NCI-H2196 (cell line): Measurements from ENCODE around the gene ASCL3.
"Not testable (repeated sequence)": the region's sequence is repeated elsewhere in the genome, so short reads cannot be mapped to it uniquely, and the experiment has no call there.

Source experiments
- DNase-seq: peaks from one replicate; lab custom pipeline; 2025; ENCODE audit not compliant: unreplicated experiment; lab: John Stamatoyannopoulos, UW

ASCL3 gene, protein sequence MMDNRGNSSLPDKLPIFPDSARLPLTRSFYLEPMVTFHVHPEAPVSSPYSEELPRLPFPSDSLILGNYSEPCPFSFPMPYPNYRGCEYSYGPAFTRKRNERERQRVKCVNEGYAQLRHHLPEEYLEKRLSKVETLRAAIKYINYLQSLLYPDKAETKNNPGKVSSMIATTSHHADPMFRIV

GRCh38 chr11:8942518-8943066, at the start of gene ASCL3:
TSS of gene ASCL3 (minus strand) at chr11:8943016. CDS start at chr11:8938161, 4,855 bp downstream.
- DNase-seq: no peak

DNA sequence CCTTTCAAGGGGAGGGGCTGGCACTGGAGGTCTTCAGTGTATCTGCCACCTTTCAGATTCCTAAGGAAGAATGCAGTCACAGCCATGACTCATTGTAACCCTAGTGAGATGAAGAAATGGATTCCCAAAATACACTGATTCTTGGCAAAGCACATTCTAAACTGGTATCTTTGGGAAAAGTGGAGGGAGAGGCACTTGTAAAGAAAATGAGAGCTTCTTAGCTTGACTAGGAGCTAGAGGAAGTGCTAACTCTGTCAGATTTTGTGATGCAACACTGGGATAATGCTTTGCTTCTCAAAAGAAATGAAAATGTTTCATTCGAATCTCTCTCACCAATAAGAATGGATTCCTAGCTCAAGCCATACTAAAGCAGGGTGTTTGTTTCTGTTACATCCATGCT, 46.6 kb upstream of the ASCL3 start:
- no peak for DNase-seq

DNA sequence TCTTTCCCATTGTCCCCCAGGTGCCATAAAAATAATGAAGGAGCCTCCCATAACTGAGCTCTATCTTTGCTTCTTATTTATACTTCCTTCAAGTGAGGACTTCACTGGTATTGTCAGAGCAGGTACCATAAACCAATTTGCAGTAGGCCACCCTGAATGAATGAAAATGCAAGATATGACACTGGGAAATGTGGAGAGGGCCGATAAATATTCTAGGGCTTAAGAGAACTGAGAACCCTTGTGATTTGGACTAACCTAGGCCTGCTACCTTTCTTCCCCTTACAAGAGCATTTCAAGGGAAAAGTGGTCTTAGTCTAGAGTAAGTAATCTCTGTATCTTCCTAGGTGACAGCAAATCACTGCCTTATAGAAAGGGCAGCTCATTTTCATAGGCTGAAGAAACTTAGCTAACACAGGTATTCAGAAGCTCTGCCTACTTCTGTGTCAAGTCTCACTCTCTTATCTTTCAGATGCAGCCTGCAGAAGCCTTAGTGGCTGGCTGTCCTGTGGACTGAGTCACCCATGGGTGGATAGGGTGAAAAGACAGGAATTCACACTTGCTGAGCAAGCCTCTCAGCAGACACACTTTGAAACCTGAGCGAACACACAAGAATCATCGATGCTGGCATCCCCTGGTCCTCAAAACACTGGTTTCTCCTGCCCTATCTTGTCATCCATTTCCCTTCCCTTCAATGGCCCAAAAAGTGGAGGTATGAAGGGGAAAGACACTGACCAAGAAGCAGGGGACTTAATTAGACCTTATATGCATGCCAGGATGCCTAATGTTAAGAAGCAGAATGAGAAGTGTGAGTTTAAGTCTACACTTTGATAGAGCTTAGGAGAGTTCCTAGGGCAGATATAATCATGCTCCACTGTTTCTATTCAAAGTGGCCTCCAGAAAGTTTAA, 45.8 kb upstream of the ASCL3 start:
- DNase-seq: no peak

DNA sequence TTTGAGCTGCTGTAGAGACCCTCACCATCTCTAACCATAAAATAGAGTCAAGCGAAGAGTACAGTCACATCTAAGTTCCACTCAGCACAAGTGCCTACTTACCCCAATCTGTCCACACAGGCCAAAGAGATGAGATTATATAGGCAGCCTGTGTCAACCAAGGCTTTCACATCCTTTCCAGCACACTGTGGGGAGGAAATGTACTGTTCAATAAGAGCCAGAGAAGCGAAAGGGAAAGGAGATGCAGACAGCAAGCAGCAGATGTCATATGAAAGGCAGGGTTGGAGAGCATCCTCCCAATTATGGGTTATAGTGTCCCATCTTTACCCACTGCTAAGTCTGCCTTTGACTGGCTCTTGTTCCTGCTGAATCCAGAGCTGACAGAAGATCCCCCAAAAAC, 44.6 kb upstream of the ASCL3 start:
- no peak for DNase-seq

GRCh38 chr11:8986772-8987171, 44.0 kb upstream of the ASCL3 start:
- not testable (repeated sequence) for DNase-seq

DNA sequence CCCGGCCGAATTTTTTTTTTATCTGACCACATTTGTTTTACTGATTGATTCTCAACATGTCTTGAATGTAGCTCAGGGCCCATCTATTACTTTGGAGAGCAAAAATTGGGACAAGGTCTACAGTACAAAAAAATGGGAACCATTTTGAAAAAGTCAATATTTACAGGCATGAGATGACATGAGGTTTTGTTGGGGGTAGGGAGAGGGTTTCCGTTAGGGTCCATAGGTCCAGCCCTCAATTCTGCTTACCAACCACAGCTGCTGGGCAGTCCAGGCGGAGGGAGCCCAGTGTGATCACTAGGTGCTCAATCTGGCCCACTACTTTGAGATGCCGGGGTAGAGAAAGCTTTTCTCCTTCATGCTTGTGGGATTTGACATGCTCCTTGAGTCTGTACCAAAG, 42.6 kb upstream of the ASCL3 start:
- no peak for DNase-seq

DNA sequence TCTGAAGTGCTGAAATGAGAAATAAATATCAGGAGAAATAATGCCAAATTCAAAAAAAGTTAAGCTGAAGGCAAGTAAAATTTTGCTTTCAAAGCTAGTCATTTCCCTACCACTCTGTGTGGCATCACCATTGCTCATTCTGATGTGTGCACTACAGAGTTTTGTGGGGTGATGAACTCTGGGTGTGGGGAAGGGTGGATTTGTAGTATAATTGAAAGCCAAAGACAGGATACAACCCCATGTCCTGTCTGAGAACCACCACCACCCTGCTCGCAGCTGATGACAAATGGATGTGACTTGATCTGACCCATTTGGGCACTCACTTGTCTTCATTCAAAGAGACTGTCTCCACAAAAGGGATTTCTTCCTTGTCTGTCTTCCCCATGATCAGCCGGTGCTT, 40.7 kb upstream of the ASCL3 start:
- DNase-seq: no peak

GRCh38 chr11:8980485-8980884, 37.7 kb upstream of the ASCL3 start:
- DNase-seq: no peak

DNA sequence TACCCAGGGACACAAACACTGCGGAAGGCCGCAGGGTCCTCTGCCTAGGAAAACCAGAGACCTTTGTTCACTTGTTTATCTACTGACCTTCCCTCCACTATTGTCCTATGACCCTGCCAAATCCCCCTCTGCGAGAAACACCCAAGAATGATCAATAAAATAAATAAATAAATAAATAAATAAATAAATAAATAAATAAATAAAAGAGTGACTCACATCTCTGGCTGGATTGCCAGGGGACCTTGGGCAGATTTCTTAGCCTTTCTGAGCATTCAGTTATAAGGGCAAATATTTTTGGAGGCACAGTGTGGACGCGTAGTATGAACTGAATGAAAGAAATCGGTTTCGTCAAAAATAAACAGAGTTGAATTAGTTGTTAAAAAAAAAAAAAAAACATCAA, 36.5 kb upstream of the ASCL3 start:
- DNase-seq: not testable (repeated sequence)

DNA sequence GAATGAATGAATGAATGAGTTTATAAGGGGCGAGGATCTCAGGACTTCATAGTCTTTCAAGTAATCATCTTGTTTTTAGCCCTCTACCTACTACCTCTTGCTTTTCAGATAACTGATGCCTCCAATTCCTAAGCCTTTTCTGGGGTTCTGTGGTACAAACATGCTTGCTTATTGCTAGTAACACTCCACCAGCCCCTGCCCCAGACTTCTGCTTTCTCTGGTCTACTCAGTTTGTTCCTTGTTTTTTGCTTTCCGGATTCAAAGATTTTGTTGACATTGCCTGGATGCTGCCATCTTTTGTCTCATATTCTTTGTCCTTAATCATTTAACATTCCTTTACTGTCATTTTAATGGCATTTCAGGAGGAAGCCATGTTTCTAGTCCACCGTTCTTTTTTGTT, 30.3 kb upstream of the ASCL3 start:
- DNase-seq: no peak

- no peak for DNase-seq
Observed at GRCh38 chr11:8971924-8972316, 29.1 kb upstream of the ASCL3 start.

DNA sequence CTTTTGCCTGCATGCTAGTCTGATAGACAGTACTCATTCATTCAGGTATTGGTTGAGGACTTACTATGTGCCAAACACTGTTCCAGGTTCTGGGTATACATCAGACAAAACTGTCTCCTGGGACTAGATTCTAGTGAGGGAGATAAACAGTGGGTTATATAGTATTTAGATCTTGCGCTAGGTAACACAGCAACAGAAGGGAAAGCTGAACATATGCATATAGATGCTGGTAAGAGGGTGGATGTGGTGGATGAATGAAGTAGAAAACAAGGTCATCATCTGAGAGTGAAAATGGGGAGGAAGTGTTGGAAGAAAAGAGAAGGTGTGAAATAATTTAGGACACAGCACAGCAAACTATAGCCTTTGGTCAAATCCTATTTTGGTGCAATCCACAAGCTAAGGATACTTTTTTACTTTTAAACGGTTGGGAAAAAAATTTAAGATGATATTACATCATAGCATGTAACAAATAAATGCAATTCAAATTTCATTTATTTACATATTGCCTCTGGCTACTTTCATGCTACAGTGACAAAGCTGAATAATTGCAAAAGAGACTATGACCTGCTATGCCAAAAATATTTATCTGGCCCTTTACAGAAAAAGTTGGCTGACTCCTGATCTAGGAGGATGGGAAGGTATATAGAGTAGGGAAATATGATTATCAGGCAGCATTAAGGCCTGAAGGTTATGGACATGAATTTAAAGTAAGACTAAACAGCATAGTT, 28.5 kb upstream of the ASCL3 start:
- DNase-seq: no peak

DNA sequence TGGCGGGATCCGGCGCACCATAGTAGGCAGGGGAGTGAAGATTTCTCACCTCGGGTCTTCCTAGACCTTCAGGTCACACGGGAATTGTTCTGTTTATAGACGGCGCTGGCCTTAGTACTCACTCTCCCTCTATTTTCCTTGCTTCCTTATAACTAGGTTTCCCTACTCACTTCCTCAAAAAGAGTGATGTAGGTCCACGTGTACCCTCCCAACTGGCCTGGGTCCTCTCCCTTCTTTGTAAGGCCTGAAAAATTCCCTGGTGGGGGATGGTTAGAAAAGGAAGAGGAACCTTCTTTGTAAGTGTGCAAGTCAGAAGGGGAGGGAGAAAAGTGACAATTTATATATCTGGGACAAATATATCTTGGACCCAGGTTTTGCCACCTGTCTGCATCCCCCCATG, 24.4 kb upstream of the ASCL3 start:
- no peak for DNase-seq

DNA sequence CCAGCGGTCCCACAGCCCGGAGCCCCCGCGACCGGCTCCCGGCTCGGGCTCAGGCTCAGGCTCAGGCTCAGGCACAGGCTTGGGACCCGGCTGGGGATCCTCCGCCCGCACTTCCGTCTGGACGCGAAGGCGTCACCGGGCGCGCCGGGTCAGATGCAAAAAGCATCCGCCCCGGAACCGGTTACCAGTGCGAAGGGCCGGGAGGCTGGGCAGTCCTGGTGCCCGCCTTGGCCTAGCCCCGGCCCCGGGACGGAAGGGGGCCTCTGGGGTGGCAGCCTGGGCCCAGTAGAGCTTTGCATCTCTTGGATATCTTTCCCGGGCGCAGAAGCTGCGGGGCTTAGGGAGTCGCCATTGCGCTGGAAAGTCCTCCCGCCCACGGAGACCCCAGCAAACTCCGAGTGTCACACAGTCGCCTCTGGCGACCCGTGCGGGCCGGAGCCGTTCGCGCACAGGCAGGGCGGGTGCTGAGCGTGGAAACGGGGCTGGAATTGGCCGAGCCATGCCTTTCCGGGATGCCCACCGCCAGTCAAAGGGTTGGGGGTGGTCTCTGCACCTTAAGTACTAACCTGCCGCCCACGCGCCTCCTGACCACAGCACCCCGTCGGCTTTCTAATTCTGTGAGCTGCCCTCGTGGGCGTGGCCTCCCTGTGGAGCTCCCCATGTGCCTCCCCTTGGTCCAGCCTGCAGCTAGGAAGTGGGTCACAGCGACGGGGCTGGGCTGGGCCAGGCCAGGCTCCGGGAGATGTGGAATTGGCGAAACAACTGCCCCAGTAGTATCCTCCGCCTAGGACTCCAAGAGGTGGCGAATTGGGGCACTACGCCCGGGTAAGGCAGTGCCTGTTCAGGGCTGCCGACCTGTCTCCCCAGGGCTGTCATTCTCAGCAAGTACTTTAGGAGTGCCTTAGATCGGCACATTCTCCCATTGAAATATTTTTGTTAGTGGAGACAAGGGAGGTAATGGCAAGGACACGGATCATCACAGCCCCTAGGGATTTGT, 21.8 kb upstream of the ASCL3 start, which contains the start of gene TMEM9B:
TMEM9B (minus strand) TSS at position 119 of the 997 bp plus-strand sequence. CDS start 129 bp downstream, outside the sequence.
- DNase-seq: peak; percentile 90

DNA sequence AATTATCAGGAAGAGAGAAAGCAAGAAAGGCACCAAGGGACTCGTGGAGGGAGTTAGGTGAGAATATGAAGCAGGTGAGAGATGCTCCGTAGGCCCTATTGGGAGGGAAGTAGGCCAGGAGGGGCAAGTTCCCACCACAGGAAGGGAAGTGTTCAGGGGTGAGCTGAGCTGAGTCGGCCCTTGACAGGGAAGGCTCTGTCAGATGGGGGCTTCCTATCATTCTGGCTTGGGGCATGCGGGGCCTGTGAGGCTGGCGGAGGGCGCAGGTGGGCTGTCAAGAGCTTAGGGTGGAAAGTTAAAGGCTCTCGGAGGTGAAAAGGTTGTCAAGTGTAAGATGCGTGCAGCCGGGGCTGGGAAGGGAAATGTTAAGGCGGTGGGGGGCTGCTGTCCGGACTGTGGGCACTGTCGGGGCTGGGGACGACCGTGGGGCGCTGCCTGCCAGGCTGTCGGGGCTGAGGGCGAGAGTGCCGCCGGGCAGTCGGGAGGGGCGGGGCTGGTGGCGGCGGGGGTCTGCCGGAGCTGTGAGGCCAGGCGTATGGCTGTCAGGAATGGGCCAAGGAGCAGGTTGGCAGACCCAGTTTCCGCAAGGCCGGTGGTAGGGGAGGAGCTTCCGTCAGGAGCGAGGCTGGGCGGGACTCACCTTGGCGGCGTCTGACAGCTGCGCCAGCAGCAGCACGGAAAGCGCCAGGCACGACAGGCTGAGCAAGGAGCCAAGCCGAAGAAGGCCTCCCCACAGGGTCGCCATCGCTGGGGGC, 20.9 kb upstream of the ASCL3 start:
- peak; percentile 86 for DNase-seq

- DNase-seq: no peak
Observed at GRCh38 chr11:8962841-8963240, 20.0 kb upstream of the ASCL3 start.

- DNase-seq: no peak
Observed at GRCh38 chr11:8961401-8961800, 18.6 kb upstream of the ASCL3 start.

GRCh38 chr11:8959546-8960166, 16.8 kb upstream of the ASCL3 start:
- DNase-seq: peak; percentile 72

GRCh38 chr11:8956860-8957259, 14.0 kb upstream of the ASCL3 start:
- DNase-seq: no peak
